ENCODE measurements around the gene FMNL2. TPM values are rescaled to one million over a fixed set of nuclear protein-coding genes. Genes with fewer than 3 reads are reported as not detected.

Gene FMNL2
- total and polyA plus RNA-seq, 2 of the 4 experiments (the other 2 are of a cell fraction): 10.9 to 11.4 TPM

DNA sequence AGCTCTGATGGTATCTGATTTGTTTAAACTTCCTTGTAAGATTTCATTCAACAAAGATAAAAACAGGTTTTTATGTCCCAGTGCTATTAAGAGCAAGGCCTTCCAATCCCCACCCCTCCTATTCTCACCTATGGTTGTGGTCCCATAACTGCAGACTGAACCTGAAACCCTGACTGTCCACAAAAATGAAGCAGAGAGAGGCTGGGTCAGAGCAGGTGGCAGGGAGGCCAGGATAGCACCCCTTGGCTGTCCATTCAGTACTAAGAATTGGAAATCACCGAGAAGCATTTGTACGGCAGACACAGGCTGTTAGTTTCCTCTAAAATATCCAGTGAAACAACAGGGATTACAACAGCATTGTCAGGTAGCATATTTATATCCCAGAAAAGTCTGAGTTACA, 37.3 kb upstream of the FMNL2 start:
- no peaks in the 10 kb centered on the region for H3K4me1 ChIP-seq (ENCODE audit: control insufficient read depth, insufficient read depth, low read length)
- peaks cover 7% of the 10 kb centered on the region for H3K27me3 ChIP-seq (ENCODE audit: control insufficient read depth, insufficient read depth, low read length)
- no peak overlapping the region for H2BK15ac ChIP-seq (ENCODE audit: low read depth, low read length)
- no peak for TF ChIP-seq RAD21 (IDR thresholded peaks at IDR 0.05; ENCODE audit: low read length)
- TF ChIP-seq NFE2L2 (IDR thresholded peaks at IDR 0.05; ENCODE audit: low read depth, low read length): no peak
- no peak for TF ChIP-seq SMC3 (IDR thresholded peaks at IDR 0.05; ENCODE audit: low read depth, low read length)
- TF ChIP-seq FOS (IDR thresholded peaks at IDR 0.05; ENCODE audit: low read depth, low read length): no peak
- TF ChIP-seq, protein P1, sequence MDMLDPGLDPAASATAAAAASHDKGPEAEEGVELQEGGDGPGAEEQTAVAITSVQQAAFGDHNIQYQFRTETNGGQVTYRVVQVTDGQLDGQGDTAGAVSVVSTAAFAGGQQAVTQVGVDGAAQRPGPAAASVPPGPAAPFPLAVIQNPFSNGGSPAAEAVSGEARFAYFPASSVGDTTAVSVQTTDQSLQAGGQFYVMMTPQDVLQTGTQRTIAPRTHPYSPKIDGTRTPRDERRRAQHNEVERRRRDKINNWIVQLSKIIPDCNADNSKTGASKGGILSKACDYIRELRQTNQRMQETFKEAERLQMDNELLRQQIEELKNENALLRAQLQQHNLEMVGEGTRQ (IDR thresholded peaks at IDR 0.05; ENCODE audit: low read depth, low read length): no peak
- no peak for TF ChIP-seq BHLHE40 (IDR thresholded peaks at IDR 0.05; ENCODE audit: low read depth, low read length)
- TF ChIP-seq RCOR1 (IDR thresholded peaks at IDR 0.05; ENCODE audit: insufficient replicate concordance, low read length): no peak
- TF ChIP-seq MAZ (IDR thresholded peaks at IDR 0.05; ENCODE audit: borderline replicate concordance, low read depth, low read length): no peak
- no peak for TF ChIP-seq POLR2A (IDR thresholded peaks at IDR 0.05; ENCODE audit: low read depth, low read length)
- TF ChIP-seq MXI1 (IDR thresholded peaks at IDR 0.05; ENCODE audit: borderline replicate concordance, low read depth, low read length): no peak
- H2BK5ac ChIP-seq (ENCODE audit: low read depth, low read length, poor library complexity, severe bottlenecking): no peak overlapping the region
- ChIA-PET CTCF (no interaction called here), POLR2A (ENCODE audit: unreplicated experiment) (no interaction called here)
- in situ Hi-C loops (cut with MboI; ENCODE audit: low sequenced_read_pairs) (no loop called here), intact Hi-C loops (cut with micrococcal nuclease) (no loop called here), dilution Hi-C loops (cut with HindIII; ENCODE audit: low sequenced_read_pairs, unreplicated experiment) (no loop called here)
- no peak overlapping the region for H3K4ac ChIP-seq (ENCODE audit: low read depth, low read length)
- ATAC-seq (ENCODE audit: low read depth) (no peak), DNase-seq (no peak)
- WGBS, 2 experiments (ENCODE audit: extremely low coverage in 2 of 2, insufficient read length in 1 of 2): no CpG with 5 or more reads among the region's 2 CpGs
- BruUV-seq (replicated peaks): no TSS peak
- H3K4me2 ChIP-seq (ENCODE audit: low read depth, low read length): no peak overlapping the region
- H2AK9ac ChIP-seq (replicated peaks; ENCODE audit: low read depth, low read length, poor library complexity): no peak overlapping the region
- H3K23ac ChIP-seq (ENCODE audit: low read depth, low read length): no peak overlapping the region
- H3K27ac ChIP-seq (ENCODE audit: insufficient read depth, low read length): no peak overlapping the region
- no peak overlapping the region for H2BK20ac ChIP-seq (ENCODE audit: low read depth, low read length)
- H3K4me3 ChIP-seq (ENCODE audit: insufficient read depth, low read depth, low read length): no peak overlapping the region
- no peaks in the 10 kb centered on the region; the same call in 1 of the 2 replicates for H3K9me1 ChIP-seq (ENCODE audit: insufficient read depth, low read length)
- no peak overlapping the region for H2AK5ac ChIP-seq (ENCODE audit: low read depth, low read length)
- H3K79me1 ChIP-seq (ENCODE audit: low read depth in 1 of 2, low read length in 2 of 2): no peaks in the 10 kb centered on the region
- H4K8ac ChIP-seq (ENCODE audit: low read depth in 2 of 2, low read length in 2 of 2): no peak overlapping the region
- no peak overlapping the region for H3K9ac ChIP-seq (ENCODE audit: low read depth, low read length)
- peaks cover 2% of the 10 kb centered on the region; the same call in 1 of the 2 replicates for H3K9me3 ChIP-seq (ENCODE audit: control insufficient read depth, insufficient read depth, low read length)
- no peak overlapping the region for H2AFZ ChIP-seq (replicated peaks; ENCODE audit: low read length, poor library complexity)
- H3K56ac ChIP-seq (ENCODE audit: extremely low read depth, insufficient read depth, low read length): no peak overlapping the region
- H4K91ac ChIP-seq (ENCODE audit: insufficient read depth, low read depth, low read length): no peak overlapping the region
- no peak overlapping the region for H3K18ac ChIP-seq (ENCODE audit: low read depth, low read length)
- H3K14ac ChIP-seq (replicated peaks; ENCODE audit: low read depth, low read length): no peak overlapping the region
- H4K5ac ChIP-seq (ENCODE audit: low read depth, low read length): no peak overlapping the region
- H3K36me3 ChIP-seq (ENCODE audit: control insufficient read depth, insufficient read depth, low read length): no peaks in the 10 kb centered on the region
- no peak overlapping the region for H2BK120ac ChIP-seq (ENCODE audit: low read depth, low read length)
- H4K20me1 ChIP-seq (ENCODE audit: insufficient read depth, low read length): no peaks in the 10 kb centered on the region

Measured in IMR-90 (cell line).